ENCODE data around the gene PSMB8.

The PSMB8 gene

DNA sequence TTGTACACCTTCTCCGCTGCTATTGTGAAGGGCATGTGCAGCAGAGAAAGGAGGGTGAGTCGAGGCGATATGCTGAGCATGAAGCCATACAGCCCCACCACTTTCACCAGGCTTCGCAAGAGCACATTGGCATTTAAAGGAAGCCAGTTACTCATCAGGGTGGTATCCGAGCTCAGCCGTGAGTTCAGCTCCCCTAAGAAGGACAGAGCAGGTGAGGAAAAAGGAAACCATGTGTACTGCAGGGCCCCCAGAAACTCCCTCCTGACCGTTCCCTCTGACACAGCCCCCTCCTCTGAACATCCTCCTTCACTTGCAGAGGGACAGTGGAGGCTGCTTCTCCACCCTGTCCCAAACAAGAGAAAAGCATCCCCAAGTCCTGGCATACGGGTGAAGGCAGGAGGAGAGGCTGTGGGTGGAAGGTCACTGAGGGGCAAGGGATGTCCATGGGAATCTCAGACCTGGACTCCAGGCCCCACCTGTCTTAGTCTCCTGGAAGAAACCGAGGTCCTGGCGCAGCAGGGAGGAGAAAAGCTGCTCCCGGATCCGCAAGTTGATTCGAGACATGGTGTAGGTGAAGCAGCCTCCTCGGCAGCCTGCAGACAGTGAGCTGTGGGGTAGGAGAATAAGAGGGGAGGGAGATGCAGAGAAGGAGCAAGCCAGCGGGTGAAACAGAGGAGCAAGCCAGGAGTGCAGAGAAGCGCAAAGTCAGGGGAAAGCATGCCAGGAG is 8.5 kb downstream of the PSMB8 start:
- H3K27me3 ChIP-seq (ENCODE audit: insufficient read depth, low read length), result peaks cover 20% of the 10 kb centered on the region
- no peaks in the 10 kb centered on the region; the same call in 1 of the 2 replicates for H3K36me3 ChIP-seq (ENCODE audit: insufficient read depth, low read length)
- H3K9ac ChIP-seq (ENCODE audit: low read depth, low read length), result no peak overlapping the region
- H3K27ac ChIP-seq (ENCODE audit: low read depth, low read length), result no peak overlapping the region
- H3K9me3 ChIP-seq (ENCODE audit: insufficient read depth, low read depth, low read length), result no peaks in the 10 kb centered on the region
- H3K4me3 ChIP-seq (ENCODE audit: low read length), result no peak overlapping the region
- H3K4me1 ChIP-seq (ENCODE audit: insufficient read depth, low read length), result 0 out of 2 replicates have a peak, but pooled peaks cover 3% of the 10 kb centered on the region
- WGBS, result 89% methylated on average over 16 of the region's 16 CpGs

DNA sequence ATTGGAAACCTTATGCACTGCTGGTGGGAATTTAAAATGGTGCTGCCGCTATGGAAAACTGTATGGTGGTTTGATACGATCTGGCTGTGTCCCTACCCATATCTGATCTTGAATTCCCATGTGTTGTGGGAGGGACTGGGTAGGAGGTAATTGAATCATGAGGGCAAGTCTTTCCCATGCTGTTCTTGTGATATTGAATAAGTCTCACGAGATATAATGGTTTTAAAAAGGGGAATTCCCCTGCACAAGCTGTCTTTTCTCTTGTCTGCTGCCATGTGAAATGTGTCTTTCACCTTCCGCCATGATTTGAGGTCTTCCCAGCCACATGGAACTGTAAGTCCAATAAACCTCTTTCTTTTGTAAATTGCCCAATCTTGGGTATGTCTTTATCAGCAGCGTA is 10.2 kb downstream of the PSMB8 start:
- Histone ChIP-seq H3K9me3 (ENCODE audit: insufficient read depth, low read depth, low read length) (no peaks in the 10 kb centered on the region), H3K4me3 (ENCODE audit: low read length) (no peak overlapping the region), H3K27me3 (ENCODE audit: insufficient read depth, low read length) (peaks cover 15% of the 10 kb centered on the region), H3K36me3 (ENCODE audit: insufficient read depth, low read length) (no peaks in the 10 kb centered on the region; the same call in 1 of the 2 replicates), H3K27ac (ENCODE audit: low read depth, low read length) (no peak overlapping the region), H3K4me1 (ENCODE audit: insufficient read depth, low read length) (0 out of 2 replicates have a peak, but pooled peaks cover 3% of the 10 kb centered on the region), H3K9ac (ENCODE audit: low read depth, low read length) (no peak overlapping the region)
- WGBS, result 96% methylated on average over 5 of the region's 5 CpGs

DNA sequence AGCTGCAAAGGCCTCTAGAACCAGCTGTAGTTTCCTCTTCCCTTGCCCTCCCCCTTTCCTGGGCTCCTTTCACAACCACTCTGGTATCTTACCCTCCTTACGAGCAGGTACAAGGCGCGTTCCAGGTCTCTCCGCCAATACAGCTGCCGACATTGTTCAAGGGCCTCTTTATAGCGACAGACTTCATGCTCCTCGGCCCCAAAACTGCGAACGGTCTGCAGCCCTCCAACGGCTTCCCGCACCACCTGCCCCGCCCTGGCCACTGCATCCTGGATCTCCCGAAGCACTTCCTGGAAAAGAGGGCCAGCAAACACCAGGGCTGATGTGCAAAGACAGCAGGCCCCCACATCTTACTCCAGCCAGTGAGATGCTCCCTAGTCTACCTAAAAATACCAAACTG is 11.3 kb downstream of the PSMB8 start:
- WGBS, result 92% methylated on average over 13 of the region's 13 CpGs
- 0 out of 2 replicates have a peak, but pooled peaks cover 2% of the 10 kb centered on the region for H3K4me1 ChIP-seq (ENCODE audit: insufficient read depth, low read length)
- no peak overlapping the region for H3K9ac ChIP-seq (ENCODE audit: low read depth, low read length)
- no peaks in the 10 kb centered on the region for H3K9me3 ChIP-seq (ENCODE audit: insufficient read depth, low read depth, low read length)
- H3K27me3 ChIP-seq (ENCODE audit: insufficient read depth, low read length), result peaks cover 11% of the 10 kb centered on the region
- no peak overlapping the region for H3K27ac ChIP-seq (ENCODE audit: low read depth, low read length)
- no peak overlapping the region for H3K4me3 ChIP-seq (ENCODE audit: low read length)
- no peaks in the 10 kb centered on the region; the same call in 1 of the 2 replicates for H3K36me3 ChIP-seq (ENCODE audit: insufficient read depth, low read length)

DNA sequence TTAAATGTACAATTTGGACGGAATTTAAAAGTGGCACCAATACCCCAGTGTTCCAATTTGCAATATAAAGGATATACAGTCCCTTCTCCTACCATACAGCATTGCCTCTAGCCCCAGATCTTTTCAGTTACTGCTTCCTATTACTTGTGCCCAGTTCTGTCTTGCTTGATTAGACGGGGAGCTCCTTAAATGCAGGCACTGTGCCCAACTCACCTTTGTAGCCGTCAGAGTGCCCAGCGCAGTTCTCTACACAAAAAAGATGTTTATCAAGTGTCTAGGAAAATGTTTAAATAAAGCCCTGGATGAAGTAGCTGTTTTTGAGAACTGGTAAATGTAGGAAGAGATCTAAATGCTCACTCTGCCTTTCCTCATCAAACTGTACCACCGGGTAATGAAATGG is 12.9 kb downstream of the PSMB8 start:
- H3K36me3 ChIP-seq (ENCODE audit: insufficient read depth, low read length), result no peaks in the 10 kb centered on the region; the same call in 1 of the 2 replicates

DNA sequence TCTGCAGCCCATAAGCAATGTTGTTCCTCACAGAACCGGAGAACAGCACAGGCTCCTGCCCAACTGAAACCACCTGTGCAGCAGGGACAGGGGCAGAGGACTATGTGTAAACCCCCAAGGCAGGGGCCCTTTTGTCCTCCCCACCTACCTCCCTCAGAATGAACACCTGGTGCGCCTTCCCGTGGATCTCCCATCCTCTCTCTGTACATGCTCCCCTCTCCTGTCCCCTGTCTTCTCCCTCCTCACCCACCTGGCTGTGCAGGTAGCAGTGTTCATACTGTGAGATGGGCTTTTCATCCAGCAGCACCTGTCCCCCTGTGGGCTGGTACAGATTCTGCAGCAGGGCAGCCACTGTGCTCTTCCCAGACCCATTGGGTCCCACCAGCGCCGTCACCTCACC is 13.8 kb downstream of the PSMB8 start:
- WGBS, result 94% methylated on average over 5 of the region's 5 CpGs
- H3K4me1 ChIP-seq (ENCODE audit: insufficient read depth, low read length), result no peaks in the 10 kb centered on the region
- no peaks in the 10 kb centered on the region for H3K9me3 ChIP-seq (ENCODE audit: insufficient read depth, low read depth, low read length)
- no peak overlapping the region for H3K27ac ChIP-seq (ENCODE audit: low read depth, low read length)
- H3K27me3 ChIP-seq (ENCODE audit: insufficient read depth, low read length), result no peaks in the 10 kb centered on the region
- H3K36me3 ChIP-seq (ENCODE audit: insufficient read depth, low read length), result no peaks in the 10 kb centered on the region; the same call in 1 of the 2 replicates
- no peak overlapping the region for H3K4me3 ChIP-seq (ENCODE audit: low read length)
- no peak overlapping the region for H3K9ac ChIP-seq (ENCODE audit: low read depth, low read length)

More for the DNA sequence above, 12.9 kb downstream of the PSMB8 start:
- no peak overlapping the region for H3K27ac ChIP-seq (ENCODE audit: low read depth, low read length)
- WGBS, result 94% methylated on average over 4 of the region's 5 CpGs
- no peak overlapping the region for H3K4me3 ChIP-seq (ENCODE audit: low read length)
- no peaks in the 10 kb centered on the region for H3K4me1 ChIP-seq (ENCODE audit: insufficient read depth, low read length)
- H3K9me3 ChIP-seq (ENCODE audit: insufficient read depth, low read depth, low read length), result no peaks in the 10 kb centered on the region
- no peaks in the 10 kb centered on the region for H3K27me3 ChIP-seq (ENCODE audit: insufficient read depth, low read length)
- H3K9ac ChIP-seq (ENCODE audit: low read depth, low read length), result no peak overlapping the region

DNA sequence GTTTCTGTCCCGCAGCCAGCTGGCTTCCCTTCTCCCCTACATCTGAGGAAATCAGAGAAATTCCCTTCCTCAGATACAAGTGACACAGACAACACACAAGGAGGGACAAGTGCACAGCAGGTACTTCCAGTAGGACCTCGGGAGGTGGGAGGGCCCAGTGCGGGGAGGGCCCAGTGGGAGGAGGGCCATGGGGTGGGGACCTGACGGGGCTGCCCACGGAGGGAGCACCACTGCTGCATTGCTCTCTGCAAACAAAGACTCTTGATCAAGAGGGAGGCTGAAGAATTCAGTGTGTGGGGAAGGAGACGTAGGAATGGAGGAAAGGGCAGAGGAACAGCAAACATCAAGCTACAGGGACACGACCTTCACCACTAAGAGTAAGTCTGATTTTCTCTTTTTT is 14.4 kb downstream of the PSMB8 start:
- no peaks in the 10 kb centered on the region for H3K9me3 ChIP-seq (ENCODE audit: insufficient read depth, low read depth, low read length)
- H3K27ac ChIP-seq (ENCODE audit: low read depth, low read length), result no peak overlapping the region
- WGBS, result 75% methylated on average over 7 of the region's 7 CpGs
- no peaks in the 10 kb centered on the region for H3K27me3 ChIP-seq (ENCODE audit: insufficient read depth, low read length)
- no peaks in the 10 kb centered on the region for H3K36me3 ChIP-seq (ENCODE audit: insufficient read depth, low read length)
- H3K9ac ChIP-seq (ENCODE audit: low read depth, low read length), result no peak overlapping the region
- no peaks in the 10 kb centered on the region for H3K4me1 ChIP-seq (ENCODE audit: insufficient read depth, low read length)
- no peak overlapping the region for H3K4me3 ChIP-seq (ENCODE audit: low read length)

DNA sequence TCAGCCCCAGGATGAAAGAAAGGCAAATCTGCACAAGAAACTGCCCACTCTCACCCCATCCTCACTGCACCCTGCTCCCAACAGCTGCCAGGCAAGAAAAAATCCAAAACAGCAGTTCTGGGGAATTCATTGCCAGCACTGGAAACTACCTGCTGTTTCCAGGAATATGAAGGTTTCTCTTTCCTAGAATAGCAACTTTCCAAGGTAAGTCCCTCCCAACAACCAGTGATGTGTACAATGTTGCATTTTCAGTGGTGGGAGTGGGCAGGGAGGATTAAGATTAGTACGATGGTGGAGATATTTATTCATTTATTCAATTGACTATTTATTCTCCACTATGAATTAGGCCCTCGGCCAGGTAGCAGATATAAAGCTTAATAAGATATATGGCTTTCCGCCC is 16.8 kb downstream of the PSMB8 start:
- no peaks in the 10 kb centered on the region for H3K9me3 ChIP-seq (ENCODE audit: insufficient read depth, low read depth, low read length)
- no peak overlapping the region for H3K4me3 ChIP-seq (ENCODE audit: low read length)
- H3K27ac ChIP-seq (ENCODE audit: low read depth, low read length), result no peak overlapping the region
- H3K9ac ChIP-seq (ENCODE audit: low read depth, low read length), result no peak overlapping the region
- no peaks in the 10 kb centered on the region for H3K27me3 ChIP-seq (ENCODE audit: insufficient read depth, low read length)
- H3K4me1 ChIP-seq (ENCODE audit: insufficient read depth, low read length), result no peaks in the 10 kb centered on the region
- H3K36me3 ChIP-seq (ENCODE audit: insufficient read depth, low read length), result no peaks in the 10 kb centered on the region
- WGBS, result 88% methylated on average over 2 of the region's 3 CpGs

DNA sequence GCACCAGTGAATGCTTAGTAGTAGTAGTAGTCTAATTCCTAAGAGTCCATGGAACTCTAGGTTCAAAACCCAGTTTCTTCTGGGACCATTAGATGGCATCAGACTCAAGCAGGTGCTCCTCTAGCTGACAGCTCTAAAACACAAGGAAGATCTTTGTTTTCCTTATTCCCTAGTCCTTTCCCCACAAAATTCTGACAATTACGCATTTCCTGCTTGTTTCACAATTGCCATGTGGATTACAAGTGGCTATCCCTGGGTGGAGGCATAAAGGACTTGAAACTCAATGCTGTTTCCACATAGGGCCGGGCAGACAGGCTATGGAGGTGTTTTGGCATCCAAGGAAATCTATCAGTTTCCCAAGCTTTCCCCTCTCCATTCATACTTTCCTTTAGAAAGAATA is 17.9 kb downstream of the PSMB8 start:
- Histone ChIP-seq H3K27ac (ENCODE audit: low read depth, low read length) (no peak overlapping the region), H3K4me3 (ENCODE audit: low read length) (no peak overlapping the region), H3K9ac (ENCODE audit: low read depth, low read length) (no peak overlapping the region), H3K27me3 (ENCODE audit: insufficient read depth, low read length) (no peaks in the 10 kb centered on the region), H3K9me3 (ENCODE audit: insufficient read depth, low read depth, low read length) (no peaks in the 10 kb centered on the region), H3K4me1 (ENCODE audit: insufficient read depth, low read length) (no peaks in the 10 kb centered on the region), H3K36me3 (ENCODE audit: insufficient read depth, low read length) (no peaks in the 10 kb centered on the region)
- 53% methylated on average over 2 of the region's 2 CpGs for WGBS

DNA sequence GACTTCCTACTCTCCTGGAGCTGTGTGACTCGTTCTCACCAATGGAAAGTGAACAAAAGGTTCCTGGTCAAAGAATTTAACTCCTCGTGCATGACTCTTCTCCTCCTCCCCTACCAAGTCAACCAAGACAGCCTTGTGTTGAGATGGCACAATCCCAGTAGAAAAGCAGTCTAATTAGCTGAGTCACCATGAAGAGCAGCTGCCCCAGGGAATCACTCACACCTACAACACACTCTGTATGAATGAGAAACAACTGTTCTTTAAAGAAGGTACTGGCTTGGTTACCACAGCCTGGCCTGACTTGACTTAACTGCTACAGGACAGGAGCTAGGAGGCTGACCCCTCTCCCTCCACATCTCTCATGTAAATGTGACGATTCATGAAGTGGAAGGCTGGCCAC is 24.1 kb downstream of the PSMB8 start:
- Histone ChIP-seq H3K27ac (ENCODE audit: low read depth, low read length) (no peak overlapping the region), H3K36me3 (ENCODE audit: insufficient read depth, low read length) (no peaks in the 10 kb centered on the region), H3K9me3 (ENCODE audit: insufficient read depth, low read depth, low read length) (no peaks in the 10 kb centered on the region), H3K4me3 (ENCODE audit: low read length) (no peak overlapping the region), H3K27me3 (ENCODE audit: insufficient read depth, low read length) (no peaks in the 10 kb centered on the region), H3K4me1 (ENCODE audit: insufficient read depth, low read length) (no peaks in the 10 kb centered on the region), H3K9ac (ENCODE audit: low read depth, low read length) (no peak overlapping the region)
- WGBS, result 69% methylated on average over 3 of the region's 3 CpGs

DNA sequence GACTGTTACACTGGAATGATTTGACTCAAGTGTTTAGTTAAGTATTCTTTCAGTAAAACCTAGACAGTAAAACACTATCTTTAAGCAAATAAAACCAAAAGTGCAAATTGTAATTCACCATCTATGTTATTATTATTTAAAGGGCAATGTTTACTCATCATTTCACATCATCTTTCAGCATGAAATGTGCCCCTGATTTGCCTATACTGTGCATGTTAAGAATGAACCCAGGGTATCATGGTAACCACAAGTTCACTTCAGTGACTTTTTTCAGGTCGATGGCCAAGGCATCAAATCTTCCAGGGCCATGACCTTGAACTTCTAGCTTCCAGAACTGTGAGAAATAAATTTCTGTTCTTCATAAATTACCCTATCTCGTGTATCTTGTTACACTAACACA is 25.0 kb downstream of the PSMB8 start:
- Histone ChIP-seq H3K9me3 (ENCODE audit: insufficient read depth, low read depth, low read length) (no peaks in the 10 kb centered on the region), H3K4me1 (ENCODE audit: insufficient read depth, low read length) (no peaks in the 10 kb centered on the region), H3K36me3 (ENCODE audit: insufficient read depth, low read length) (no peaks in the 10 kb centered on the region), H3K27me3 (ENCODE audit: insufficient read depth, low read length) (no peaks in the 10 kb centered on the region), H3K9ac (ENCODE audit: low read depth, low read length) (no peak overlapping the region), H3K27ac (ENCODE audit: low read depth, low read length) (no peak overlapping the region), H3K4me3 (ENCODE audit: low read length) (no peak overlapping the region)
- 85% methylated on average over 2 of the region's 2 CpGs for WGBS

DNA sequence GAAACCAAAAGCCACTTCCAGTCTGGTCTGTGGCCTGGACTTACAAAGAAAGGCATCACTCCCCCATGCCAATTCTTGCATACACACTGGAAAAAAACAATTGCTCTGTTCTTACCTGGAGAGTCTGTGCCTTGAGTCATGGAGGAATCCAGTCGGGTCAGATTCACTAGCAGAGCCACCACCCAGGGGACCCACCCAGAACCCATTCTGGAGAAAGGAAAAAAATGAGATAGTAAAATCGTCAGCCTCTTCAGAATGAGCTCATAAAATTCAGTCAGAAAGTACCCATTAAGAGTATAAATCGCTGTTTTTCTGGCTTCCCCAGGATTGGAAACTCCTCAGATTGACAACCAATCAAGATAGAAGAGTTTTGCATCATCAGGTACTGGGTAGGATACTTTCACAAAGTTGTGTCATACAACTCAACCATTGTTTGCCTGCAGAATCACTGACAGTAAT is 27.1 kb downstream of the PSMB8 start, which contains the start of gene HLA-DOB:
Gene HLA-DOB (minus strand): TSS at position 257 of the 459 bp plus-strand sequence. CDS start 51 bp downstream, at position 206.
- WGBS, result 80% methylated on average over 3 of the region's 3 CpGs
- Histone ChIP-seq H3K4me1 (ENCODE audit: insufficient read depth, low read length) (no peaks in the 10 kb centered on the region), H3K9me3 (ENCODE audit: insufficient read depth, low read depth, low read length) (no peaks in the 10 kb centered on the region), H3K4me3 (ENCODE audit: low read length) (no peak within 1 kb of the TSS), H3K27me3 (ENCODE audit: insufficient read depth, low read length) (no peaks in the 10 kb centered on the region), H3K9ac (ENCODE audit: low read depth, low read length) (no peak within 1 kb of the TSS), H3K27ac (ENCODE audit: low read depth, low read length) (no peak within 1 kb of the TSS), H3K36me3 (ENCODE audit: insufficient read depth, low read length) (no peaks in the 10 kb centered on the region)

Data from HUES64 (cell line).